H9 (cell line): Measurements from ENCODE around the gene SLC10A2. TPM values are rescaled to one million over a fixed set of nuclear protein-coding genes. Genes with fewer than 3 reads are reported as not detected.

Source experiments
- DNase-seq: peaks from one replicate; pipeline ENCODE4 v3.0.0-alpha.2; 2017
- H2AFZ ChIP-seq: one replicate; pipeline ENCODE4 v1.6.1; 2013; ENCODE audit warnings: mild to moderate bottlenecking, low read length, control low read depth, moderate library complexity
- H2AK5ac ChIP-seq: 2 replicates; pipeline ENCODE4 v1.6.1; 2013; ENCODE audit warnings: low read length, control low read depth, mixed read lengths; ENCODE audit not compliant: insufficient read length
- H2BK120ac ChIP-seq: one replicate; pipeline ENCODE4 v1.6.1; 2013; ENCODE audit warnings: low read depth, mild to moderate bottlenecking, low read length, control low read depth, inconsistent platforms; ENCODE audit not compliant: poor library complexity, severe bottlenecking
- H2BK12ac ChIP-seq: 2 replicates; pipeline ENCODE4 v1.6.1; 2013; ENCODE audit warnings: low read length, control low read depth, mixed read lengths, low read depth; ENCODE audit not compliant: insufficient read length
- H2BK15ac ChIP-seq: 2 replicates; pipeline ENCODE4 v1.6.1; 2013; ENCODE audit warnings: low read depth, low read length, control low read depth
- H2BK20ac ChIP-seq: one replicate; pipeline ENCODE4 v1.6.1; 2013; ENCODE audit warnings: low read depth, mild to moderate bottlenecking, low read length, control low read depth, inconsistent platforms; ENCODE audit not compliant: poor library complexity, severe bottlenecking
- H2BK5ac ChIP-seq: 2 replicates; pipeline ENCODE4 v1.6.1; 2013; ENCODE audit warnings: low read length, control low read depth, mixed read lengths; ENCODE audit not compliant: insufficient read length
- H3K14ac ChIP-seq: 2 replicates; pipeline ENCODE4 v1.6.1; 2013; ENCODE audit warnings: low read length, control low read depth; ENCODE audit not compliant: insufficient read depth
- H3K18ac ChIP-seq: 2 replicates; pipeline ENCODE4 v1.6.1; 2013; ENCODE audit warnings: low read depth, mild to moderate bottlenecking, mixed read lengths, low read length, control low read depth; ENCODE audit not compliant: insufficient read length
- H3K23ac ChIP-seq: 2 replicates; pipeline ENCODE4 v1.6.1; 2013; ENCODE audit warnings: low read length, control low read depth, mixed read lengths, low read depth; ENCODE audit not compliant: insufficient read length
- H3K23me2 ChIP-seq: 2 replicates; pipeline ENCODE4 v1.6.1; 2013; ENCODE audit warnings: low read depth, mild to moderate bottlenecking, mixed read lengths, low read length, control low read depth; ENCODE audit not compliant: insufficient read length, poor library complexity, severe bottlenecking
- H3K27ac ChIP-seq: 2 replicates; pipeline ENCODE4 v1.5.1; 2013; ENCODE audit warnings: low read length, control low read depth, mixed read lengths, low read depth; ENCODE audit not compliant: insufficient read length
- H3K27me3 ChIP-seq: 2 replicates; pipeline ENCODE4 v1.6.1; 2013; ENCODE audit warnings: low read length, control low read depth, inconsistent platforms; ENCODE audit not compliant: insufficient read depth
- H3K4ac ChIP-seq: 2 replicates; pipeline ENCODE4 v1.6.1; 2013; ENCODE audit warnings: low read depth, mild to moderate bottlenecking, control low read depth, inconsistent platforms, low read length, moderate library complexity
- H3K4me1 ChIP-seq: 2 replicates; pipeline ENCODE4 v1.6.1; 2013; ENCODE audit warnings: low read length, control low read depth, inconsistent platforms; ENCODE audit not compliant: insufficient read depth
- H3K4me2 ChIP-seq: 2 replicates; pipeline ENCODE4 v1.6.1; 2013; ENCODE audit warnings: low read length, control low read depth, mixed read lengths; ENCODE audit not compliant: insufficient read length, insufficient read depth
- H3K56ac ChIP-seq: 2 replicates; pipeline ENCODE4 v1.6.1; 2013; ENCODE audit warnings: low read depth, mild to moderate bottlenecking, mixed read lengths, low read length, control low read depth; ENCODE audit not compliant: insufficient read length
- H3K79me1 ChIP-seq: 2 replicates; pipeline ENCODE4 v1.6.1; 2013; ENCODE audit warnings: low read depth, mild to moderate bottlenecking, moderate library complexity, low read length, control low read depth, inconsistent platforms; ENCODE audit not compliant: insufficient read depth, poor library complexity, severe bottlenecking
- H3K79me2 ChIP-seq: 2 replicates; pipeline ENCODE4 v1.6.1; 2013; ENCODE audit warnings: low read length, control low read depth, inconsistent platforms; ENCODE audit not compliant: insufficient read depth
- H3K9ac ChIP-seq: 2 replicates; pipeline ENCODE4 v1.6.1; 2013; ENCODE audit warnings: low read length, control low read depth, mixed read lengths; ENCODE audit not compliant: insufficient read length; ENCODE audit errors: extremely low read depth
- H3K9me3 ChIP-seq: one replicate; pipeline ENCODE4 v1.6.1; 2013; ENCODE audit warnings: low read depth, low read length, inconsistent platforms; ENCODE audit not compliant: control insufficient read depth
- H3T11ph ChIP-seq: one replicate; pipeline ENCODE4 v1.6.1; 2013; ENCODE audit warnings: mild to moderate bottlenecking, low read length, control low read depth, inconsistent platforms
- H4K20me1 ChIP-seq: one replicate; pipeline ENCODE4 v1.6.1; 2013; ENCODE audit not compliant: control insufficient read depth, insufficient read length, insufficient read depth
- H4K5ac ChIP-seq: 2 replicates; pipeline ENCODE4 v1.6.1; 2013; ENCODE audit warnings: low read depth, mild to moderate bottlenecking, mixed read lengths, low read length, control low read depth; ENCODE audit not compliant: insufficient read length
- H4K8ac ChIP-seq: replicated peaks from 2 replicates; pipeline ENCODE4 v1.6.1; 2013; ENCODE audit warnings: low read length, control low read depth, mixed read lengths, low read depth; ENCODE audit not compliant: insufficient read length
- H4K91ac ChIP-seq: 2 replicates; pipeline ENCODE4 v1.6.1; 2013; ENCODE audit warnings: low read depth, mild to moderate bottlenecking, moderate library complexity, mixed read lengths, low read length, control low read depth; ENCODE audit not compliant: insufficient read length
- H3K27ac Mint-ChIP-seq, 3 experiments: 2 replicates in 2 of 3; 3 replicates in 1 of 3; pipeline ENCODE4 v1.8.0; 2020 to 2021; ENCODE audit warnings: mixed read lengths in 3 of 3, mild to moderate bottlenecking in 1 of 3, moderate library complexity in 1 of 3
- H3K27me3 Mint-ChIP-seq: 2 replicates; pipeline ENCODE4 v1.8.0; 2021; ENCODE audit warnings: low read depth, mild to moderate bottlenecking, moderate library complexity, mixed read lengths
- H3K36me3 Mint-ChIP-seq, 3 experiments: 2 replicates in 2 of 3; 3 replicates in 1 of 3; pipeline ENCODE4 v1.8.0; 2020 to 2021; ENCODE audit warnings: low read depth in 3 of 3, mixed read lengths in 3 of 3; ENCODE audit not compliant: insufficient read depth in 1 of 3
- H3K4me1 Mint-ChIP-seq, 2 experiments: 2 replicates each; pipeline ENCODE4 v1.8.0; 2020; ENCODE audit warnings: mixed read lengths in 2 of 2
- H3K4me3 Mint-ChIP-seq, 2 experiments: 2 replicates in 1 of 2; 3 replicates in 1 of 2; pipeline ENCODE4 v1.8.0; 2020 to 2021; ENCODE audit warnings: mild to moderate bottlenecking in 2 of 2, mixed read lengths in 2 of 2, moderate library complexity in 1 of 2
- H3K9me3 Mint-ChIP-seq, 2 experiments: 2 replicates in 1 of 2; 3 replicates in 1 of 2; pipeline ENCODE4 v1.8.0; 2020; ENCODE audit warnings: mild to moderate bottlenecking in 2 of 2, mixed read lengths in 2 of 2, moderate library complexity in 1 of 2
- WGBS: extraction: QIAGEN DNeasy Blood & Tissue Kit; methylation state at CpG from one replicate; pipeline ENCODE4 v1.1.7; 2013; ENCODE audit warnings: missing lambda C conversion rate, low lambda C conversion rate, mixed read lengths; ENCODE audit not compliant: insufficient read length; ENCODE audit errors: extremely low coverage; 5-methylcytosine and 5-hydroxymethylcytosine counted together
- total RNA-seq: library from RNA; stranded (reverse); gene quantifications from 2 replicates; pipeline ENCODE4 v1.2.1, GENCODE V29; 2021
- TF ChIP-seq, protein P1 (sequence below): fragments of 200-600 bp; sonication (generic); conservative IDR thresholded peaks from 3 replicates; pipeline ENCODE4 v1.8.0; 2021; ENCODE audit warnings: antibody characterized with exemption, mild to moderate bottlenecking

SLC10A2 gene
- total RNA-seq, 1 experiment from 2014 or later, result not detected

DNA sequence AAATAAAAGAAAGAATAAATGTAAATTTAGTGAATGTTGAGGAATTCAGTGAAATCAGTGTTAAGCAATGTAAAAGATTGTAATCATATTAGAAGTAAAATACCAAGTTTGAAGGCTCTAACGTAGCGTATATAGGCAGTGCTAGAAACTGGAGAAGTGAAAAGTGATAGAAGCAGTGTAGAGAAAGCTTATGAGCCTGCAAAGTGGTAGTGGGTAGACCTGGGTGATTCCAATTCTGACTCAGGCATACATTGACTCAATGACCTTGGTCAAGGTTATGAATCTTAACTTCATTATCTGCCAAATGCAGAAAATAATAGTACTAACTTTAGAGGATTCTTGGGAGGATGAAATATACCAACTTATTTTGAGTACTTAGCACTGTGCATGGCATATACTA, 4.1 kb downstream of the SLC10A2 start:
- Histone ChIP-seq H3K18ac (no peak overlapping the region), H3K4me2 (no peak overlapping the region), H3K23ac (no peak overlapping the region), H3K79me1 (no peaks in the 10 kb centered on the region), H2BK120ac (no peak overlapping the region), H3K4ac (no peak overlapping the region), H3K4me1 (peaks cover 6% of the 10 kb centered on the region; the same call in 1 of the 2 replicates), H4K20me1 (no peaks in the 10 kb centered on the region), H3T11ph (no peak overlapping the region), H2BK12ac (no peak overlapping the region), H2AFZ (no peak overlapping the region), H3K9ac (no peak overlapping the region), H2BK20ac (no peak overlapping the region), H3K27ac (no peak overlapping the region), H4K91ac (no peak overlapping the region), H3K56ac (no peak overlapping the region), H3K9me3 (no peaks in the 10 kb centered on the region), H3K79me2 (no peaks in the 10 kb centered on the region), H4K5ac (no peak overlapping the region), H2BK5ac (no peak overlapping the region), H3K27me3 (no peaks in the 10 kb centered on the region), H2AK5ac (no peak overlapping the region), H3K14ac (no peak overlapping the region), H2BK15ac (no peak overlapping the region), H4K8ac (no peak overlapping the region), H3K23me2 (no peaks in the 10 kb centered on the region)
- Mint-ChIP-seq H3K27ac (no peak overlapping the region), H3K4me1 (peaks cover 22 to 26% of the 10 kb centered on the region in 2 experiments), H3K36me3 (no peaks in the 10 kb centered on the region), H3K27me3 (no peaks in the 10 kb centered on the region; the same call in 1 of the 2 replicates), H3K4me3 (no peak overlapping the region), H3K9me3 (peaks cover 0 to 10% of the 10 kb centered on the region in 2 experiments; a peak in 3 of 5 replicates)
- no CpG with 5 or more reads among the region's 2 CpGs for WGBS
- no peak for DNase-seq
- TF ChIP-seq, protein P1, sequence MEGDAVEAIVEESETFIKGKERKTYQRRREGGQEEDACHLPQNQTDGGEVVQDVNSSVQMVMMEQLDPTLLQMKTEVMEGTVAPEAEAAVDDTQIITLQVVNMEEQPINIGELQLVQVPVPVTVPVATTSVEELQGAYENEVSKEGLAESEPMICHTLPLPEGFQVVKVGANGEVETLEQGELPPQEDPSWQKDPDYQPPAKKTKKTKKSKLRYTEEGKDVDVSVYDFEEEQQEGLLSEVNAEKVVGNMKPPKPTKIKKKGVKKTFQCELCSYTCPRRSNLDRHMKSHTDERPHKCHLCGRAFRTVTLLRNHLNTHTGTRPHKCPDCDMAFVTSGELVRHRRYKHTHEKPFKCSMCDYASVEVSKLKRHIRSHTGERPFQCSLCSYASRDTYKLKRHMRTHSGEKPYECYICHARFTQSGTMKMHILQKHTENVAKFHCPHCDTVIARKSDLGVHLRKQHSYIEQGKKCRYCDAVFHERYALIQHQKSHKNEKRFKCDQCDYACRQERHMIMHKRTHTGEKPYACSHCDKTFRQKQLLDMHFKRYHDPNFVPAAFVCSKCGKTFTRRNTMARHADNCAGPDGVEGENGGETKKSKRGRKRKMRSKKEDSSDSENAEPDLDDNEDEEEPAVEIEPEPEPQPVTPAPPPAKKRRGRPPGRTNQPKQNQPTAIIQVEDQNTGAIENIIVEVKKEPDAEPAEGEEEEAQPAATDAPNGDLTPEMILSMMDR, result no peak
